Astrocyte (in vitro differentiated cells and primary cell): ENCODE results near the gene LINGO3. TPM values are rescaled to one million over a fixed set of nuclear protein-coding genes. Genes with fewer than 3 reads are reported as not detected.

Experiments used
- DNase-seq: peaks from one replicate; pipeline ENCODE4 v3.0.0-alpha.2; 2010; ENCODE audit warnings: low read depth
- FAIRE-seq: peaks from 2 replicates; lab custom pipeline; 2011; peaks lifted over from hg19 to GRCh38; lab: Jason Lieb, UNC
- H2AFZ ChIP-seq: 2 replicates; pipeline ENCODE4 v1.6.0; 2012; ENCODE audit warnings: low read depth, low read length, inconsistent platforms
- H3K27ac ChIP-seq: 2 replicates; pipeline ENCODE4 v1.5.1; 2011; ENCODE audit warnings: low read depth, low read length, inconsistent platforms
- H3K27me3 ChIP-seq: 2 replicates; pipeline ENCODE4 v1.6.0; 2011; ENCODE audit warnings: low read length, inconsistent platforms; ENCODE audit not compliant: insufficient read depth
- H3K36me3 ChIP-seq: 2 replicates; pipeline ENCODE4 v1.5.1; 2011; ENCODE audit warnings: low read length, inconsistent platforms; ENCODE audit not compliant: insufficient read depth
- H3K4me1 ChIP-seq: 2 replicates; pipeline ENCODE4 v1.5.1; 2011; ENCODE audit warnings: low read length, inconsistent platforms; ENCODE audit not compliant: insufficient read depth
- H3K4me2 ChIP-seq: 2 replicates; pipeline ENCODE4 v1.6.0; 2012; ENCODE audit warnings: low read length, inconsistent platforms
- H3K4me3 ChIP-seq: 2 replicates; pipeline ENCODE4 v1.5.1; 2011; ENCODE audit warnings: low read depth, mild to moderate bottlenecking, low read length, inconsistent platforms; ENCODE audit not compliant: insufficient read depth
- H3K79me2 ChIP-seq: 2 replicates; pipeline ENCODE4 v1.6.0; 2012; ENCODE audit warnings: mild to moderate bottlenecking, low read length, inconsistent platforms; ENCODE audit not compliant: insufficient read depth
- H3K9ac ChIP-seq: 2 replicates; pipeline ENCODE4 v1.6.0; 2012; ENCODE audit warnings: mild to moderate bottlenecking, low read length, inconsistent platforms
- H3K9me3 ChIP-seq: 2 replicates; pipeline ENCODE4 v1.5.1; 2012; ENCODE audit warnings: low read depth, mild to moderate bottlenecking, low read length, inconsistent platforms; ENCODE audit not compliant: insufficient read depth
- H4K20me1 ChIP-seq: 2 replicates; pipeline ENCODE4 v1.6.0; 2012; ENCODE audit warnings: low read length, inconsistent platforms; ENCODE audit not compliant: insufficient read depth
- H3K27ac Mint-ChIP-seq: one replicate; pipeline ENCODE4 v1.8.0; 2021; ENCODE audit warnings: mild to moderate bottlenecking, mixed read lengths; ENCODE audit not compliant: unreplicated experiment
- H3K27me3 Mint-ChIP-seq: one replicate; pipeline ENCODE4 v1.8.0; 2021; ENCODE audit warnings: low read depth, mixed read lengths; ENCODE audit not compliant: unreplicated experiment
- H3K36me3 Mint-ChIP-seq: one replicate; pipeline ENCODE4 v1.8.0; 2021; ENCODE audit warnings: low read depth, mixed read lengths; ENCODE audit not compliant: unreplicated experiment
- H3K4me1 Mint-ChIP-seq: one replicate; pipeline ENCODE4 v1.8.0; 2021; ENCODE audit warnings: low read depth, mixed read lengths; ENCODE audit not compliant: unreplicated experiment
- H3K4me3 Mint-ChIP-seq: one replicate; pipeline ENCODE4 v1.8.0; 2021; ENCODE audit warnings: mild to moderate bottlenecking, moderate library complexity, mixed read lengths; ENCODE audit not compliant: unreplicated experiment
- H3K9me3 Mint-ChIP-seq: one replicate; pipeline ENCODE4 v1.8.0; 2021; ENCODE audit warnings: mild to moderate bottlenecking, mixed read lengths; ENCODE audit not compliant: unreplicated experiment
- EZH2 ChIP-seq: IDR thresholded peaks from 2 replicates; pipeline ENCODE4 v1.6.1; 2012; ENCODE audit warnings: mild to moderate bottlenecking, low read length, inconsistent platforms; ENCODE audit not compliant: insufficient read depth
- total RNA-seq: library from RNA; stranded (reverse); gene quantifications from 2 replicates; pipeline ENCODE4 v1.2.1, GENCODE V29; 2021
- TF ChIP-seq, protein P1 (sequence below): IDR thresholded peaks from 2 replicates; pipeline ENCODE4 v1.5.1; 2011; ENCODE audit warnings: low read depth, mild to moderate bottlenecking, inconsistent platforms, low read length, moderate library complexity; ENCODE audit not compliant: insufficient read depth

LINGO3 gene
- total RNA-seq, 1 donor from 2014 or later = not detected

- Histone ChIP-seq H3K4me3 (no peak overlapping the region), H3K4me1 (peaks cover 15% of the 10 kb centered on the region), H3K27ac (no peak overlapping the region), H2AFZ (peak overlapping the region; percentile 47), H4K20me1 (peaks cover 47% of the 10 kb centered on the region), H3K9me3 (no peaks in the 10 kb centered on the region), H3K79me2 (no peaks in the 10 kb centered on the region), H3K9ac (no peak overlapping the region), H3K4me2 (peak overlapping the region; percentile 69), H3K36me3 (no peaks in the 10 kb centered on the region), H3K27me3 (peaks cover 54% of the 10 kb centered on the region)
- DNase-seq = no peak
- TF ChIP-seq EZH2 = peak; percentile 70
- TF ChIP-seq, protein P1, sequence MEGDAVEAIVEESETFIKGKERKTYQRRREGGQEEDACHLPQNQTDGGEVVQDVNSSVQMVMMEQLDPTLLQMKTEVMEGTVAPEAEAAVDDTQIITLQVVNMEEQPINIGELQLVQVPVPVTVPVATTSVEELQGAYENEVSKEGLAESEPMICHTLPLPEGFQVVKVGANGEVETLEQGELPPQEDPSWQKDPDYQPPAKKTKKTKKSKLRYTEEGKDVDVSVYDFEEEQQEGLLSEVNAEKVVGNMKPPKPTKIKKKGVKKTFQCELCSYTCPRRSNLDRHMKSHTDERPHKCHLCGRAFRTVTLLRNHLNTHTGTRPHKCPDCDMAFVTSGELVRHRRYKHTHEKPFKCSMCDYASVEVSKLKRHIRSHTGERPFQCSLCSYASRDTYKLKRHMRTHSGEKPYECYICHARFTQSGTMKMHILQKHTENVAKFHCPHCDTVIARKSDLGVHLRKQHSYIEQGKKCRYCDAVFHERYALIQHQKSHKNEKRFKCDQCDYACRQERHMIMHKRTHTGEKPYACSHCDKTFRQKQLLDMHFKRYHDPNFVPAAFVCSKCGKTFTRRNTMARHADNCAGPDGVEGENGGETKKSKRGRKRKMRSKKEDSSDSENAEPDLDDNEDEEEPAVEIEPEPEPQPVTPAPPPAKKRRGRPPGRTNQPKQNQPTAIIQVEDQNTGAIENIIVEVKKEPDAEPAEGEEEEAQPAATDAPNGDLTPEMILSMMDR = no peak
- Mint-ChIP-seq H3K4me1 (no peaks in the 10 kb centered on the region), H3K27me3 (peaks cover 63% of the 10 kb centered on the region), H3K27ac (no peak overlapping the region), H3K36me3 (peaks cover 4% of the 10 kb centered on the region), H3K9me3 (no peaks in the 10 kb centered on the region), H3K4me3 (no peak overlapping the region)
- no peak for FAIRE-seq
Observed at GRCh38 chr19:2290441-2291184, 17.3 kb downstream of the LINGO3 start.

- peak overlapping the region; percentile 10 for H3K4me3 ChIP-seq
- H3K27me3 ChIP-seq = peaks cover 50% of the 10 kb centered on the region
- H2AFZ ChIP-seq = peak overlapping the region; percentile 47
- H3K4me1 ChIP-seq = peaks cover 12% of the 10 kb centered on the region
- peaks cover 59% of the 10 kb centered on the region for H3K27me3 Mint-ChIP-seq
- no peaks in the 10 kb centered on the region for H3K36me3 ChIP-seq
- peak overlapping the region; percentile 67 for H3K4me2 ChIP-seq
- H3K36me3 Mint-ChIP-seq = peaks cover 4% of the 10 kb centered on the region
- H3K27ac ChIP-seq = no peak overlapping the region
- H3K9me3 Mint-ChIP-seq = no peaks in the 10 kb centered on the region
- FAIRE-seq (no peak), DNase-seq (no peak)
- H3K9me3 ChIP-seq = no peaks in the 10 kb centered on the region
- H3K27ac Mint-ChIP-seq = no peak overlapping the region
- no peak overlapping the region for H3K9ac ChIP-seq
- H3K79me2 ChIP-seq = no peaks in the 10 kb centered on the region
- no peaks in the 10 kb centered on the region for H3K4me1 Mint-ChIP-seq
- H4K20me1 ChIP-seq = peaks cover 49% of the 10 kb centered on the region
- no peak overlapping the region for H3K4me3 Mint-ChIP-seq
- TF ChIP-seq EZH2 = peak; percentile 10
- TF ChIP-seq, protein P1 = no peak
Observed at GRCh38 chr19:2289714-2290435, 18.1 kb downstream of the LINGO3 start.
